RPMI8226 (cell line): Measurements from ENCODE around the gene NAA20.

ENCODE experiments used
- DNase-seq: peaks from one replicate; pipeline ENCODE4 v3.0.0-alpha.2; 2015

NAA20 gene

GRCh38 chr20:20021835-20022234, 4.7 kb downstream of the NAA20 start:
- DNase-seq = no peak

- peak; percentile 72 for DNase-seq
Measured at GRCh38 chr20:20022498-20022897, 5.3 kb downstream of the NAA20 start.

GRCh38 chr20:20023395-20023794, 6.2 kb downstream of the NAA20 start:
- DNase-seq = no peak

- no peak for DNase-seq
Measured at GRCh38 chr20:20024942-20025341, 7.8 kb downstream of the NAA20 start.

- no peak for DNase-seq
Measured at GRCh38 chr20:20027284-20027683, 10.1 kb downstream of the NAA20 start.

GRCh38 chr20:20031790-20032189, 14.6 kb downstream of the NAA20 start:
- no peak for DNase-seq

- no peak for DNase-seq
Measured at GRCh38 chr20:20034486-20034885, 17.3 kb downstream of the NAA20 start.

GRCh38 chr20:20036756-20037155, 19.6 kb downstream of the NAA20 start:
- no peak for DNase-seq

- no peak for DNase-seq
Measured at GRCh38 chr20:20037960-20038359, 20.8 kb downstream of the NAA20 start.

GRCh38 chr20:20038586-20038985, 21.4 kb downstream of the NAA20 start:
- DNase-seq = no peak

GRCh38 chr20:20039752-20040387, 22.7 kb downstream of the NAA20 start:
- DNase-seq = no peak

- DNase-seq = no peak
Measured at GRCh38 chr20:20051767-20052073, 34.6 kb downstream of the NAA20 start.

- DNase-seq = peak; percentile 99
Measured at GRCh38 chr20:20052074-20052970, 35.2 kb downstream of the NAA20 start, which contains the start of the genes CFAP61 and CRNKL1. Gene CFAP61 (plus strand): TSS chr20:20052532. CDS start chr20:20056654, 4,122 bp downstream. Gene CRNKL1 (minus strand): TSS chr20:20052466. CDS start chr20:20052342, 124 bp downstream.

GRCh38 chr20:20060234-20060998, 43.3 kb downstream of the NAA20 start:
- no peak for DNase-seq

GRCh38 chr20:20063941-20064702, 47.0 kb downstream of the NAA20 start:
- no peak for DNase-seq

- no peak for DNase-seq
Measured at GRCh38 chr20:20065361-20065760, 48.2 kb downstream of the NAA20 start.

GRCh38 chr20:20070871-20071726, 53.9 kb downstream of the NAA20 start:
- DNase-seq = no peak

GRCh38 chr20:20073801-20074371, 56.7 kb downstream of the NAA20 start:
- no peak for DNase-seq

GRCh38 chr20:20075032-20075431, 57.9 kb downstream of the NAA20 start:
- no peak for DNase-seq

- no peak for DNase-seq
Measured at GRCh38 chr20:20076297-20077065, 59.3 kb downstream of the NAA20 start.

GRCh38 chr20:20078041-20078440, 60.9 kb downstream of the NAA20 start:
- no peak for DNase-seq
